ENCODE results near the gene TNRC6B. TPM values are rescaled to one million over a fixed set of nuclear protein-coding genes. Genes with fewer than 3 reads are reported as not detected.

TNRC6B gene
- total RNA-seq, 1 experiment from 2014 or later = 4.2 TPM

DNA sequence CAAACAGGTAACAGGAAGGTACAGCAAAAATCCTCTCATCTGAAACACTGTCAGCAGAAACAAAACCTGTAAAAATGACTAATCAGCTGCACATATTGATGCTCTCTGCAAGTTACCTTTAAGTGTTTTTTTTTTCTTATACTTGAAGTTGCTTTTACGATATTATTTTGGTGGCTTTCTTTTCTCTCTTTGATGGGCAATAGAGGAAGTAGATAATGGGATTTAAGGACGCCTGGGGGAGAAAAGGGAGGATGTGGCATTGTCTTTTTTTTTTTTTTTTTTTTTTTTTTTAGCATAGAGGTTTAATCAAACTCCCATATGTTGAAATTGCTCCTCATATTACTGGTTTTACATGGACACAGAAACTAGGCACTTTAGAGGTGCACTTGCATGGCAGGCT, 157.2 kb downstream of the TNRC6B start:
- H3K27me3 ChIP-seq = no peaks in the 10 kb centered on the region
- H3K36me3 ChIP-seq = no peaks in the 10 kb centered on the region
- no peak for DNase-seq
- no peak overlapping the region for H3K4me3 ChIP-seq
- H3K9me3 ChIP-seq = no peaks in the 10 kb centered on the region

DNA sequence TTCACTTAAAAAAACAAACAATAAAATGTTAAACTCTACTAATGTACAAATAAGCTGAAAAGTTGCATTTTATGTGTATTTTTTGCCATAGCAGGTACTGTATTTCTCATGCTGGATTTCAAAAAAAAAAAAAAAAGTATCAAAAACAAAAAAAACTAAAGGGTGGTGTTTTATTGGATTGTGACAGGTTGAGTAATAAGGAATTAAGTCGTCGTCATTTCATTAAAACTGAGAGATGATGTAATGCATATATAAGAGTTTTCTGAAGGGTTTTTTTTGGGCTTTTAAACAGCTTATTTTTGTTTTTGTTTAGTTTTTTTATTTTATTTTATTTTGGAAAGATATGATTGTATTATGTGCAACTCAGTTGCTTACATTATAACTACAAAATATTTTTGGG, 157.6 kb downstream of the TNRC6B start:
- H3K4me3 ChIP-seq = no peak overlapping the region
- H3K27me3 ChIP-seq = no peaks in the 10 kb centered on the region
- H3K36me3 ChIP-seq = no peaks in the 10 kb centered on the region
- H3K9me3 ChIP-seq = no peaks in the 10 kb centered on the region
- no peak for DNase-seq

DNA sequence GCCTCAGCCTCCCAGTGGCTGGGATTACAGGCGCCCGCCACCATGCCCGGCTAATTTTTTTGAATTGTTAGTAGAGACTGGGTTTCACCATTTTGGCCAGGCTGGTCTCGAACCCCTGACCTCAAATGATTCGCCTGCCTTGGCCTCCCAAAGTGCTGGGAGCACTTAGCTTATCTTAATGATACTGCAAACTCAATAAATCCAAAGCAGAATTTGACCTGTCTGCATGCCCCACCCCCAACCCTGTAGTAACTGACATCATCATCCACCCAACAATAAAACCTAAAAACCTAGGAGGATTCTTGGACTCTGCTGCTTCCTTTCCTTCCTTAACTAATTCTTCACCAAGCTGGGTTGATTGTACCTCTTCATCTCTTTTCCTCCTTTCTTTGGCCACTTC, 162.3 kb downstream of the TNRC6B start:
- Histone ChIP-seq H3K4me3 (no peak overlapping the region), H3K27me3 (no peaks in the 10 kb centered on the region), H3K9me3 (no peaks in the 10 kb centered on the region), H3K36me3 (no peaks in the 10 kb centered on the region; the same call in 1 of the 2 replicates)
- DNase-seq = no peak

DNA sequence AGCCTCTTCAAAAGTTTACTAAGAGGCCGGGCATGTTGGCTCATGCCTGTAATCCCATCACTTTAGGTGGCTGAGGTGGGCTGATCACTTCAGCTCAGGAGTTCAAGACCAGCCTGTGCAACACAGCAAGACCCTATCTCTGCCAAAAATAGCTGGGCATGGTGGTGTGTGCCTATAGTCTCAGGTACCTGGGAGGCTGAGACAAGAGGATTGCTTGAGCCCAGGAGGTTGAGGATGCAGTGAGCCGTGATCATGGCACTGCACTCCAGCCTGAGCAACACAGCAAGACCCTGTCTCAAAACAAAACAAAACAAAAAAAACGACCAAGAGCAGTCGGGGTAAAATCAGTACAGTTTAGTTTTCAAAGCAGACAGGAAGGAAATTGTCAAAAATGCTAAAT, 163.9 kb downstream of the TNRC6B start:
- no peaks in the 10 kb centered on the region; the same call in 1 of the 2 replicates for H3K36me3 ChIP-seq
- no peaks in the 10 kb centered on the region for H3K9me3 ChIP-seq
- no peaks in the 10 kb centered on the region for H3K27me3 ChIP-seq
- no peak for DNase-seq
- no peak overlapping the region for H3K4me3 ChIP-seq

DNA sequence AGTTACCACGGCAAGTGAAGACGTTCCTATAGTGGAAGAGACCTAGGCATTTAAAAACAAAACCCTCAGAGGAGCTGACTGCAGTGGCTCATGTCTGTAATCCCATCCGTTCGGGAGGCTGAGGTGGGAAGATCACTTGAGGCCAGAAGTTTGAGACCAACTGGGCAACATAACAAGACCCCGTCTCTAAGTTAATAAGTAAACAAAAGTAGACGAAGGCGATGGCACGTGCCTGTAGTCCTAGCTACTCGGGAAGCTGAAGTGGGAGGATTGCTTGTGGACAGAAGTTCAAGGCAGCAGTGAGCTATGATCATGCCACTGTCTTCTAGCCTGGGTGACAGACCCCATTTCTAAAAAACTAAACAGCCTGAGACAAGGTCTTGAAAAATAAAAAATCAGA, 164.8 kb downstream of the TNRC6B start:
- no peaks in the 10 kb centered on the region for H3K9me3 ChIP-seq

DNA sequence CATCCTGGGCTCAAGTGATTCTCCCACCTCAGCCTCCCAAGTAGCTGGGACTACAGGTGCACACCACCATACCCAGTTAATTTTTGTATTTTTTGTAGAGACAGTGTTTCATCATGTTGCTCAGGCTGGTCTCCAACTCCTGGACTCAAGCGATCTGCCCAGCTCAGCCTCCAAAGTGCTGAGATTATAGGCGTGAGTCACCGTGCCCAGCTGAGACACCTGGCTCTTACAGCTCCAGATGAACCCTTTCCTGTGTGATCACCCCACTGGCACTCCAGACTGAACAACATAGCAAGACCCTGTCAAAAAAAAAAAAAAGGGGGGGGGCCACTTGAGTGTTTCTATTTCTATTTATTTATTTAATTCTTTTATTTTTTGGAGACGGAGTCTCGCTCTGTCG, 167.5 kb downstream of the TNRC6B start:
- Histone ChIP-seq H3K27me3 (no peaks in the 10 kb centered on the region), H3K36me3 (peaks cover 27% of the 10 kb centered on the region), H3K4me3 (peak overlapping the region; percentile 72), H3K9me3 (no peaks in the 10 kb centered on the region)
- DNase-seq = peak; percentile 74

More for the DNA sequence above, 164.8 kb downstream of the TNRC6B start:
- Histone ChIP-seq H3K4me3 (no peak overlapping the region), H3K36me3 (peaks cover 6% of the 10 kb centered on the region), H3K27me3 (no peaks in the 10 kb centered on the region)
- no peak for DNase-seq

DNA sequence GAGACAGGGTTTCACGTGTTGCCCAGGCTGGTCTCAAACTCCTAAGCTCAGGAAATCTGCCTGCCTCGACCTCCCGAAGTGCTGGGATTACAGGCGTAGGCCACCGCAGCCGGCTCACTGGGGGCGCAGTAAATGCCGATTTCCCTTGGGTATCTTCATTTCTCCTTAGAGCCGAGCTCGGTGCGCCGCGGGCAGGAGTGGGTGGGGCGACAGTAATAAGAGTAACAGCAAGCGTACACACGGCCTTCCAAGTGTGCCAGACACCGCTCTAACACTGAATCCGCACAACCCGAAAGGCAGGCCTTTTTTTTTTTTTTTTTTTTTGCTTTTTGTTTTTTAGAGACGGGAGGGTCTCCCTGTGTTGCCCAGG, 168.1 kb downstream of the TNRC6B start:
- peaks cover 32% of the 10 kb centered on the region for H3K36me3 ChIP-seq
- H3K9me3 ChIP-seq = no peaks in the 10 kb centered on the region
- H3K4me3 ChIP-seq = peak overlapping the region; percentile 72
- H3K27me3 ChIP-seq = no peaks in the 10 kb centered on the region
- peak; percentile 54 for DNase-seq

DNA sequence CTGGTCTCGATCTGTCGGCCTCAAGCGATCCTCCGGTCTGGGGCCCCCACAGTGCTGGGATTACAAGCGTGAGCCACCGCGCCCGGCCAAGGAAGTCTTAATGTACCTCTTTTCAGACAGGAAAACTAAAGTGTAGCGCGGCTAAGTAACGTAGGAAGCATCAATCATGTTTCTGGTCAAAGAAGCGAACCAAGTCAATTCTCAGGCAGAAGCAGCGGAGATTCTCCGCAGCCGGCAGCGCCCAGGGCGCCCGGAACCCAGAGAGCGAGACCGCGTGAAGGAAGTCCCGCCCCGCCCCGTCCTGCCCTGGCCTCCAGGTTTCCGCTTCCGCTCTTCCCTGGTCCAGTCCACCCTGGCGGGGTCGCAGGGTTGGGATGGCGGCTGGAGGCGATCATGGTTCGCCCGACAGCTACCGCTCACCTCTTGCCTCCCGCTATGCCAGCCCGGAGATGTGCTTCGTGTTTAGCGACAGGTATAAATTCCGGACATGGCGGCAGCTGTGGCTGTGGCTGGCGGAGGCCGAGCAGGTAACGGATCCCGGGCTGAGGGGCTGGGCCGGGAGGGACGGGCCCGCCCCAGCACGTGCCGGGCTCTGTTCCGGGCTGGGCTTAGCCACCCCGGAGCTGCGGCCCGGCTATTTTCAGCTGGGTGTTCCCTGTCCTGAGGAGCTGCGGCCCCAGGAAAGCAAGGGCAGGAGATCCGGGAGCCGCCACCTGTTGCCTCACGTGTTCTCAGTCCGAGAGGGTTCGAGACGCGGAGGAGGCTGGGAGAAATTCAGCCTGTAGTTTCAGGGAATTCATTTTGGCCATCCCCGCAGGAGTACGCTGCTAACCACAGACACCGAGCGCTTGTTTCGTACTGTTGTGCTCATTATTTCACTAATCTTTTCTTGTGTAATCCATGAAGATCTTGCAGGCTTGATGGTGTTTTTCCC, 168.7 kb downstream of the TNRC6B start, which contains the start of gene ADSL:
Gene ADSL, plus strand, starts transcription at position 316 of the 934 bp plus-strand sequence. Its CDS starts 59 bp downstream, at position 375.
- H3K9me3 ChIP-seq = no peaks in the 10 kb centered on the region
- peak within 1 kb of the TSS; percentile 72 for H3K4me3 ChIP-seq
- no peaks in the 10 kb centered on the region for H3K27me3 ChIP-seq
- peak; percentile 90 for DNase-seq
- H3K36me3 ChIP-seq = peaks cover 39% of the 10 kb centered on the region

DNA sequence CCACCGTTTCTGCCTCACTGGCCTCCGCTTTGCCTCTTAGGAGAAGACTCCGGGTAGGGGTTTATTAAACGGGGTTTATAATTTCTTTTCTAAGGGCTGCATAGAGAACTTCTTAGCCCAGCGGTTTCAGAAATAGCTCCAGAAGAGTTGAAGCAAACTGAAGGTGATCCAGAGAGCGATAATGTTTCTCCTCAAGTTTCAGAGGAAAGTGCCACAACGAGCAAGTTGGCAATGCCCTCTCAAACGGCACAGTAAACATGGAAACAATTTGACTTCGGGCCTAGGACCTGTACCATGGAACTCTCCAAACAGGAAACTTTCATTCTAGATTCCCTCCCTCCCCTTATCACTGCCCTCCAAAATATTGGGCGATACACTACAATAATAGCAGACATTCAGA, 169.6 kb downstream of the TNRC6B start:
- H3K27me3 ChIP-seq = no peaks in the 10 kb centered on the region
- H3K4me3 ChIP-seq = peak overlapping the region; percentile 72
- H3K36me3 ChIP-seq = peaks cover 47% of the 10 kb centered on the region
- no peak for DNase-seq
- H3K9me3 ChIP-seq = no peaks in the 10 kb centered on the region

DNA sequence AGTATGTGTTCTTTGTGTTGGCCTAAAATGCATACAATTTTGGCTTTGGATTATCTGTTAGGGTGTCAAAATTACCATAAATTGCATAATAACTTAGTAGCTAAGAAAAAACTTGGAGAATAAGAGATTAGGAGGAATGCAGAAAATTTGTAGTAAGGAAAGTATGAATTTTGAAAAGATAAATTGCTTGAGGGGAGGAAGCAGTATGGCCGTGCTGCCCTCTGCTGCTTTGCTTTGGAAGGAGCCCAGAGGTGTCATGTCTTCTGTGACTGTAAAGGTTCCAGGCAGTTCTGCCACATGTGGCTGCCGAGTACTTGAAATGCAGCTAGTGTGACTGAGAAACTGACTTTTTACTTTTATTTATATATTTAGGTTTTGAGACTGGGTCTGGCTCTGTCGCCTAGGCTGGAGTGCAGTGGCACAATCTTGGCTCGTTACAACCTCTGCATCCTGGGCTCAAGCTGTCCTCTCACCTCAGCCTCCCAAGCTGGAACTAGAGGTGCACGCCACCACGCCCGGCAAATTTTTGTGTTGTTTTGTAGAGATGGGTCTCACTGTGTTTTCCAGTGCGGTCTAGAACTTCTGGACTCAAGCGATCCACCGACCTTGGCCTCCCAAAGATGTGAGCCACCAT, 170.4 kb downstream of the TNRC6B start:
- Histone ChIP-seq H3K27me3 (no peaks in the 10 kb centered on the region), H3K36me3 (peaks cover 55% of the 10 kb centered on the region), H3K4me3 (peak overlapping the region; percentile 72), H3K9me3 (no peaks in the 10 kb centered on the region)
- peak; percentile 47 for DNase-seq

DNA sequence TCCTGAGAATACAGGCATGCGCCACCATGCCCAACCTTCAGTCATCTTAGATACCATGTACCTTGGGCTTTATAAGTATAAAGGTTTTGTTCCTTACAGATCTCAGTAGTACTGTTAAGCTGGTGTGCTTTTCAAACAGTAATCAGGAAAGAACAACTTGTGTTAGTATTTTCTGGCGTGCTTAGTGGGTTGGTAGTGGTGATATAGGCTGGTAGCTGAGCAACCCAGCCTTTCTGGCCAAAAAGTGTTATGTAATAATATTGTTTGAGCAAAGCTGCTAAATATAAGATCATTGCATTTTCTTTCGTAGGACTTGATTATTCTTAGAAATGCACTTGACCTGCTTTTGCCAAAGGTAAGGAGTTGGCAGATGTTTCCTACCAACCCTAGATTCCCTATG, 175.0 kb downstream of the TNRC6B start:
- DNase-seq = no peak
- no peaks in the 10 kb centered on the region for H3K9me3 ChIP-seq
- peaks cover 78% of the 10 kb centered on the region for H3K36me3 ChIP-seq

DNA sequence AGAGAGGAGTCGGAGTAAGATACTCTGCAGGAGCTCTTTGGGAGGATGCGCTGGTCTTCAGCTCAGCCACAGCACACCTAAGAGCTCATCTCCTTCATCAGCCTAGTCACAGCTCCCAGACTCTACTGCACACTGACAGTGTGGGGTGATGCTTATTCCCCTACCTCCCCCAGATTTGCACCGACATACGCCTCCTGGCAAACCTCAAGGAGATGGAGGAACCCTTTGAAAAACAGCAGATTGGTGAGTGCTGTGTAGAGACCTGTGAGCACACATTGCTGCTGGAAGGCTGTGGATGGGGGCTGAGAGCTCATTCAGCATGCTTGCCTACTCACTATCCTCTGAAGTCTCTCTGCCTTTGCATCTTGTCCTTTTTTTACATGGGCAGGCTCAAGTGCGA, 183.4 kb downstream of the TNRC6B start:
- no peak for DNase-seq

More for the DNA sequence above, 175.0 kb downstream of the TNRC6B start:
- H3K27me3 ChIP-seq = no peaks in the 10 kb centered on the region
- no peak overlapping the region for H3K4me3 ChIP-seq

DNA sequence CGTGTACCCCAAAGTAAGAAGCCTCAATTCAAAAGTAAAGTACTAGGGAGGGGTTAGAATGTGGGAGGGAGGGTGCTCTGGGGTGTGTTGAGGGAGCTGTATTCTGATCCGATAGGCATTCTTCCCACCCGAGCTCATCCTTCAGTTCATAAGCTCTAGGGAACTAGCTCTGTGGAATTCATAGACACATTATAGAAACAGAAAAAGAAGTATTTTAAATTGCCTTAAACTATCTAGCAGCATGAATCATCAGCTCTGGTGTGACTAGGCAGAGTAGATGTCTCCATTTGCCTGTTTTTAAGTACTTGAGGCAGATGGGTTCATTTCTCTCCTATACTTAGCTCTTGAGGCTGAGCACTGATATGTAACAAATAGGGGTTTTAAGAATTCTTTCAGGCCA, 185.3 kb downstream of the TNRC6B start:
- no peak for DNase-seq
- Histone ChIP-seq H3K9me3 (no peaks in the 10 kb centered on the region), H3K4me3 (no peak overlapping the region), H3K27me3 (no peaks in the 10 kb centered on the region), H3K36me3 (peaks cover 94% of the 10 kb centered on the region)

More for the DNA sequence above, 183.4 kb downstream of the TNRC6B start:
- H3K9me3 ChIP-seq = no peaks in the 10 kb centered on the region
- no peaks in the 10 kb centered on the region for H3K27me3 ChIP-seq
- H3K4me3 ChIP-seq = no peak overlapping the region
- peaks cover 90% of the 10 kb centered on the region for H3K36me3 ChIP-seq

DNA sequence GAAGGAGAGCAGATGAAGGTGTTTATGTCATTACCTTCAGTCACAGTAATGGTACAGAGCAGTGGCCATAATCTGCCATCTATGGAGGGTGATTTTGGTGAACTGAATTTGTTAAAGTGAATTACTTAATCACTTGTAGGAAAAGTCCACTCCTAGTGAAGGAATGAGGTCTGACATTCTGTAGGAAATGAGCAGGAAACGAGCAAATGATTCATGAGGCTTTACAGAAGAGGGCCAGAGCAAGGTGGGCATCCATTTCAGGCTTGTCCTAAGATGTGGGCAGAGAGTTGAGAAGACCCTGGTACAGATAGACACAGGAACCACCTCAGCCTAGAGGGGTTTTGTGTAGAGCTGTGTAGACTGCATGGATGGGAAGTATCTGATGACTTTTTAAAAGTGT, 186.7 kb downstream of the TNRC6B start:
- H3K27me3 ChIP-seq = no peaks in the 10 kb centered on the region
- H3K9me3 ChIP-seq = no peaks in the 10 kb centered on the region
- peaks cover 89% of the 10 kb centered on the region for H3K36me3 ChIP-seq
- DNase-seq = no peak
- H3K4me3 ChIP-seq = no peak overlapping the region

DNA sequence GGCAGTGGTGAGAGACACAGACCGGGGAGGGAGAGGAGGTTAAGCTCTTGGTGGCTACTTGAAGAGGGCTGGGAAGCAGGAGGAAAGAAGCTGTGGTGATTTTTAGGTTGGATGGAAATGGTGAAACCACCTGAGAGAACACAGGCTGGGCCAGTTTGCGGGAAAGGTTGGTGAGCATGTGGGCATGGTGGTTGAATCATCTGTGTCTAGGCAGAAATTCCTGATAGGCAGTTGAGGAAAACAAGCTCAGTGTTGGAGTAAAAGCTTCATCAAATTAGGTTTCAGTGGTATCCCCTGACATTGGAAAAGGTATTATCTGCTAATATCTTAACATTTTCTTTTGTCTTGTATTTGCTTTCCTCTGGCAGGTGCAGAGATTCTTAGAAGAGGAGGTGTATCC, 188.3 kb downstream of the TNRC6B start:
- H3K27me3 ChIP-seq = no peaks in the 10 kb centered on the region
- H3K4me3 ChIP-seq = no peak overlapping the region
- no peaks in the 10 kb centered on the region for H3K9me3 ChIP-seq
- H3K36me3 ChIP-seq = peaks cover 73% of the 10 kb centered on the region
- no peak for DNase-seq

DNA sequence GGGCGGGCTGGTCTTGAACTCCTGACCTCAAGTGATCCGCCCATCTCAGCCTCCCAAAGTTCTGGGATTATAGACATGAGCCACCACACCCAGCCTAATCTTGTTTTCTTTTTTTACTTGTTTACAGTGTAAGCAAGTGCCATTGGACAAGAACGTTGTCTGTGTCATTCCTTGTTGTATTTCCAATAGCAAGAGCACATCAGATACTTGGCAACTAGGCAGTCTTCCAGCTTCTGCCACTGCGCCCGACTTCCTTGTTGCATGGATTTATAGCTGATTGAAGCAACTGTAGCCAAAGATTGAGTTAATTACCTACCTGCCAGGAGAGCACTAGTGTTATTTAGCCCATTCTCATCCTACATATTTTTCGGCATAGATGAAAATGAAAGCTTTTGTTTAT, 189.6 kb downstream of the TNRC6B start:
- Histone ChIP-seq H3K9me3 (no peaks in the 10 kb centered on the region), H3K27me3 (no peaks in the 10 kb centered on the region), H3K4me3 (no peak overlapping the region), H3K36me3 (peaks cover 60% of the 10 kb centered on the region)
- DNase-seq = no peak

DNA sequence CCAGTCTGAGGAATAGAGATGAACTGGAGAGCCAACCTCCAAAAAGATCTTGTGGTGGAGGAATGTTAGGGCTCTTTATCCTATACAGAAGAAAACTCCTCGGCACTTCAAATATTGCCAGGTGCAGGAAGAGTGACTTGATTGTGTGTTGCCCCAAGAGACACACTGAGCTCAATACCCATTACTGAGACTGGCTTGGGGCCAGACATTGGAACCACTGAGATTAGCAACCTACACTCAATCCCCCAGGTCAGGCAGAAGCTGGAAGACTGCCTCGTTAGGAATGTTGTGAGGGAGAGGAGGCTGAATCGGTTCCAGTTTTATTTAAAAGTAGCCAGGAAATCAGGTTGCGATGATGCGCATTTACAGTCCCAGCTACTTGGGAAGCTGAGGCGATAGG, 190.3 kb downstream of the TNRC6B start:
- Histone ChIP-seq H3K36me3 (peaks cover 60% of the 10 kb centered on the region), H3K4me3 (no peak overlapping the region), H3K9me3 (no peaks in the 10 kb centered on the region), H3K27me3 (no peaks in the 10 kb centered on the region)
- DNase-seq = no peak
